HG03280 (cell line): ENCODE measurements around the gene TNKS2.
A peak's percentile ranks its signal among the peaks of the same experiment; 100 is the strongest.

ENCODE experiments used
- ATAC-seq: cut with Tn5 transposase; IDR thresholded peaks from one replicate; pipeline ENCODE4 v1.9.1; 2021; ENCODE audit warnings: mild to moderate bottlenecking, moderate library complexity; ENCODE audit not compliant: unreplicated experiment

Gene TNKS2

GRCh38 chr10:91907914-91908336 is 109.7 kb downstream of the TNKS2 start:
- peak; percentile 35 for ATAC-seq

- ATAC-seq, result peak; percentile 87
Measured at GRCh38 chr10:91908337-91909116, 110.3 kb downstream of the TNKS2 start.

- no peak for ATAC-seq
Measured at GRCh38 chr10:91909117-91909677, 111.0 kb downstream of the TNKS2 start, which contains the start of gene FGFBP3. TSS of gene FGFBP3 (minus strand) at chr10:91909486. CDS start at chr10:91908969, 517 bp downstream.

GRCh38 chr10:91910467-91910866 is 112.2 kb downstream of the TNKS2 start:
- ATAC-seq, result no peak
